HCT116 (cell line): ENCODE results near the gene TEX30. TPM values are rescaled to one million over a fixed set of nuclear protein-coding genes. Genes with fewer than 3 reads are reported as not detected.

Experiments
- ATAC-seq: fragments of 200-7000 bp; cut with Tn5 transposase; 2 replicates; pipeline ENCODE4 v1.9.1; 2020; ENCODE audit warnings: mild to moderate bottlenecking, moderate library complexity
- BruUV-seq: library from RNA; stranded (reverse); fragments of 400-500 nt; replicated peaks from 2 replicates; lab custom pipeline; 2021; lab: Mats Ljungman, UMichigan
- CTCF ChIA-PET: fragments of 300-600 bp; sonication (Branson Sonifier 250); formaldehyde crosslinking; loops from one replicate; lab custom pipeline; 2021; ENCODE audit warnings: antibody characterized with exemption; lab: Charles Lee
- POLR2A ChIA-PET: fragments of 300-600, 350-600 bp; sonication (Branson Sonifier 250); formaldehyde crosslinking; loops from one replicate; lab custom pipeline; 2021; ENCODE audit warnings: antibody characterized with exemption; lab: Charles Lee
- RAD21 ChIA-PET, 2 experiments: fragments of 300-600 bp; sonication (Branson Sonifier 250); formaldehyde crosslinking; loops; one replicate each; lab custom pipeline; 2023; ENCODE audit warnings: low total read pairs in 2 of 2; ENCODE audit not compliant: uncharacterized antibody in 2 of 2, unreplicated experiment in 2 of 2, low non-redundant PET in 1 of 2; lab: Charles Lee
- DNase-seq: peaks from one replicate; pipeline ENCODE4 v3.0.0-alpha.2; 2010; ENCODE audit warnings: low read depth, low spot score
- H2AFZ ChIP-seq: fragments of 200-600 bp; shearing (Covaris generic), sonication (generic); 2 replicates; pipeline ENCODE4 v1.6.1; 2017; ENCODE audit warnings: low read depth, mixed run types, mixed read lengths, antibody characterized with exemption, low read length; ENCODE audit not compliant: poor library complexity, severe bottlenecking
- H3K27ac ChIP-seq: 2 replicates; pipeline ENCODE4 v1.5.1; 2012; ENCODE audit warnings: low read depth, low read length
- H3K27me3 ChIP-seq: fragments of 200-600 bp; sonication (generic); 2 replicates; pipeline ENCODE4 v1.6.1; 2016; ENCODE audit warnings: mixed run types, low read length, mixed read lengths; ENCODE audit not compliant: insufficient read depth
- H3K36me3 ChIP-seq, 2 experiments: fragments of 200-500 bp in 1 of 2; fragments of 200-600 bp in 1 of 2; sonication (Bioruptor generic) in 1 of 2; sonication (generic) in 1 of 2; 2 replicates each; pipeline versions ENCODE4 v1.5.1 to v1.6.1; 2014 to 2016; ENCODE audit warnings: low read length in 2 of 2, inconsistent platforms in 1 of 2, mixed read lengths in 1 of 2, mixed run types in 1 of 2; ENCODE audit not compliant: insufficient read depth in 2 of 2, control insufficient read depth in 1 of 2
- H3K4me1 ChIP-seq, 2 experiments: fragments of 200-600 bp in 1 of 2; sonication (generic) in 1 of 2; 2 replicates each; pipeline versions ENCODE4 v1.5.1 to v1.6.1; 2012 to 2017; ENCODE audit warnings: low read length in 2 of 2, inconsistent platforms in 1 of 2, mild to moderate bottlenecking in 1 of 2, mixed read lengths in 1 of 2, mixed run types in 1 of 2, moderate library complexity in 1 of 2; ENCODE audit not compliant: insufficient read depth in 2 of 2, control insufficient read depth in 1 of 2
- H3K4me2 ChIP-seq: fragments of 200-600 bp; sonication (generic); 2 replicates; pipeline ENCODE4 v1.6.1; 2017; ENCODE audit warnings: mixed run types, low read length, mixed read lengths
- H3K4me3 ChIP-seq, 2 experiments: fragments of 200-600 bp in 1 of 2; sonication (generic) in 1 of 2; replicated peaks in 1 of 2; 2 replicates each; pipeline ENCODE4 v1.5.1; 2011 to 2016; ENCODE audit warnings: low read length in 2 of 2, control low read depth in 1 of 2, low read depth in 1 of 2, mild to moderate bottlenecking in 1 of 2, mixed read lengths in 1 of 2, mixed run types in 1 of 2
- H3K79me2 ChIP-seq: fragments of 200-600 bp; sonication (generic); 2 replicates; pipeline ENCODE4 v1.6.1; 2017; ENCODE audit warnings: mild to moderate bottlenecking, mixed run types, low read length, moderate library complexity, mixed read lengths; ENCODE audit not compliant: insufficient read depth
- H3K9ac ChIP-seq: fragments of 200-600 bp; sonication (generic); 2 replicates; pipeline ENCODE4 v1.6.1; 2016; ENCODE audit warnings: low read length, mixed read lengths
- H3K9me2 ChIP-seq: fragments of 200-600 bp; sonication (generic), shearing (Covaris generic); 2 replicates; pipeline ENCODE4 v1.6.1; 2017; ENCODE audit warnings: mixed run types, mild to moderate bottlenecking, moderate library complexity; ENCODE audit not compliant: insufficient read depth
- H3K9me3 ChIP-seq, 2 experiments: fragments of 200-500 bp in 1 of 2; fragments of 200-600 bp in 1 of 2; sonication (Bioruptor generic) in 1 of 2; sonication (generic) in 1 of 2; 2 replicates each; pipeline ENCODE4 v1.6.1; 2014 to 2017; ENCODE audit warnings: low read length in 2 of 2, mixed read lengths in 2 of 2, inconsistent platforms in 1 of 2, low read depth in 1 of 2, mild to moderate bottlenecking in 1 of 2, mixed run types in 1 of 2, moderate library complexity in 1 of 2; ENCODE audit not compliant: control insufficient read depth in 1 of 2, insufficient read depth in 1 of 2
- H4K20me1 ChIP-seq: fragments of 200-600 bp; sonication (generic), shearing (Covaris generic); 2 replicates; pipeline ENCODE4 v1.6.1; 2017; ENCODE audit warnings: mixed run types, mild to moderate bottlenecking, moderate library complexity; ENCODE audit not compliant: insufficient read depth
- ATF3 ChIP-seq: IDR thresholded peaks from 2 replicates; pipeline ENCODE4 v1.6.1; 2012
- CEBPB ChIP-seq: IDR thresholded peaks from 2 replicates; pipeline ENCODE4 v1.6.1; 2012; ENCODE audit warnings: low read depth
- ELF1 ChIP-seq: IDR thresholded peaks from 2 replicates; pipeline ENCODE4 v1.6.1; 2012; ENCODE audit warnings: low read depth, borderline replicate concordance
- EZH2 ChIP-seq: fragments of 200-600 bp; sonication (generic); IDR thresholded peaks from 2 replicates; pipeline ENCODE4 v1.6.1; 2017; ENCODE audit warnings: antibody characterized with exemption, mixed run types
- EZH2phosphoT487 ChIP-seq: fragments of 200-600 bp; IDR thresholded peaks from 2 replicates; pipeline ENCODE4 v1.6.1; 2018; ENCODE audit warnings: antibody characterized with exemption, borderline replicate concordance
- JUND ChIP-seq: IDR thresholded peaks from 2 replicates; pipeline ENCODE4 v1.6.1; 2012
- POLR2A ChIP-seq: IDR thresholded peaks from 2 replicates; pipeline ENCODE4 v1.7.0; 2011; ENCODE audit warnings: borderline replicate concordance; ENCODE audit not compliant: insufficient read depth, insufficient read length; ENCODE audit errors: extremely low read depth
- POLR2AphosphoS5 ChIP-seq: IDR thresholded peaks from 2 replicates; pipeline ENCODE4 v1.6.1; 2011; ENCODE audit warnings: mild to moderate bottlenecking, low read depth, low read length, moderate library complexity
- RAD21 ChIP-seq: IDR thresholded peaks from 2 replicates; pipeline ENCODE4 v1.6.1; 2012; ENCODE audit warnings: low read depth, mild to moderate bottlenecking
- SIN3A ChIP-seq: IDR thresholded peaks from 2 replicates; pipeline ENCODE4 v1.6.1; 2012; ENCODE audit warnings: low read depth
- SP1 ChIP-seq: IDR thresholded peaks from 2 replicates; pipeline ENCODE4 v1.6.1; 2012; ENCODE audit warnings: low read depth
- SRF ChIP-seq: IDR thresholded peaks from 2 replicates; pipeline ENCODE4 v1.6.1; 2012; ENCODE audit warnings: low read depth
- TCF7L2 ChIP-seq: IDR thresholded peaks from 2 replicates; pipeline ENCODE4 v1.7.0; 2011; ENCODE audit warnings: borderline replicate concordance, inconsistent platforms; ENCODE audit not compliant: insufficient read depth, insufficient read length; ENCODE audit errors: extremely low read depth
- ZBTB33 ChIP-seq: IDR thresholded peaks from 2 replicates; pipeline ENCODE4 v1.6.1; 2011; ENCODE audit warnings: mild to moderate bottlenecking, low read length, moderate library complexity; ENCODE audit not compliant: insufficient replicate concordance; ENCODE audit errors: extremely low read depth
- ZNF274 ChIP-seq: fragments of 200-500 bp; sonication (Bioruptor generic); IDR thresholded peaks from 2 replicates; pipeline ENCODE4 v1.6.1; 2014; ENCODE audit warnings: mild to moderate bottlenecking, low read depth, low read length, inconsistent platforms
- intact Hi-C: fragments of 100-400 bp; cut with micrococcal nuclease; formaldehyde crosslinking; loops from 2 replicates; pipeline ENCODE4 v1.10.0; 2022
- total RNA-seq: library from RNA; stranded (reverse); gene quantifications from one replicate; pipeline ENCODE4 v1.2.1, GENCODE V29; 2021; ENCODE audit not compliant: unreplicated experiment

The TEX30 gene
- total RNA-seq, 1 experiment from 2014 or later, result 22.3 TPM

GRCh38 chr13:102814025-102814607 is 40.5 kb upstream of the TEX30 start:
- H4K20me1 ChIP-seq, result no peaks in the 10 kb centered on the region
- DNase-seq (no peak), ATAC-seq (no peak)
- no peak overlapping the region for H2AFZ ChIP-seq
- H3K79me2 ChIP-seq, result peaks cover 15% of the 10 kb centered on the region
- BruUV-seq, result no TSS peak
- no peaks in the 10 kb centered on the region for H3K9me2 ChIP-seq
- H3K27me3 ChIP-seq, result no peaks in the 10 kb centered on the region
- ChIA-PET POLR2A (no interaction called here), RAD21 (no interaction called here), CTCF (no interaction called here)
- no peak overlapping the region for H3K4me2 ChIP-seq
- no peak overlapping the region for H3K9ac ChIP-seq
- H3K27ac ChIP-seq, result no peak overlapping the region
- H3K4me3 ChIP-seq, result no peak overlapping the region
- TF ChIP-seq CEBPB, result no peak
- TF ChIP-seq ZBTB33, result no peak
- TF ChIP-seq JUND, result no peak
- no peak for TF ChIP-seq ZNF274
- TF ChIP-seq SP1, result no peak
- TF ChIP-seq SRF, result no peak
- H3K36me3 ChIP-seq, result peaks cover 0 to 3% of the 10 kb centered on the region in 2 experiments; a peak in 1 of 4 replicates
- H3K9me3 ChIP-seq, result no peaks in the 10 kb centered on the region
- intact Hi-C loops, result no loop called here
- H3K4me1 ChIP-seq, result no peaks in the 10 kb centered on the region

GRCh38 chr13:102812611-102813287 is 39.2 kb upstream of the TEX30 start:
- ATAC-seq (no peak), DNase-seq (no peak)
- Histone ChIP-seq H3K9ac (no peak overlapping the region), H2AFZ (no peak overlapping the region), H3K9me2 (no peaks in the 10 kb centered on the region), H3K79me2 (peaks cover 15% of the 10 kb centered on the region), H3K36me3 (peaks cover 0 to 3% of the 10 kb centered on the region in 2 experiments; a peak in 1 of 4 replicates), H3K4me2 (no peak overlapping the region), H3K4me1 (no peaks in the 10 kb centered on the region), H3K4me3 (no peak overlapping the region), H4K20me1 (no peaks in the 10 kb centered on the region), H3K9me3 (no peaks in the 10 kb centered on the region), H3K27me3 (no peaks in the 10 kb centered on the region), H3K27ac (no peak overlapping the region)
- BruUV-seq, result no TSS peak
- intact Hi-C loops, result no loop called here
- POLR2A ChIA-PET, result no interaction called here
- CTCF ChIA-PET, result no interaction called here
- RAD21 ChIA-PET, result no interaction called here
- no peak for TF ChIP-seq EZH2phosphoT487
- no peak for TF ChIP-seq POLR2A
- TF ChIP-seq RAD21, result no peak
- TF ChIP-seq SRF, result no peak
- no peak for TF ChIP-seq ELF1
- no peak for TF ChIP-seq ZNF274
- TF ChIP-seq ATF3, result no peak
- TF ChIP-seq TCF7L2, result no peak
- TF ChIP-seq POLR2AphosphoS5, result no peak
- no peak for TF ChIP-seq SIN3A
- TF ChIP-seq EZH2, result no peak
